Neuronal stem cell (in vitro differentiated cells): Measurements from ENCODE around the gene PNPLA8.

Experiments
- DNase-seq: peaks from one replicate; pipeline ENCODE4 v3.0.0-alpha.2; 2013; ENCODE audit warnings: low spot score
- H2AFZ ChIP-seq: one replicate; pipeline ENCODE4 v1.6.1; 2013; ENCODE audit warnings: mild to moderate bottlenecking, low read length, inconsistent platforms
- H2AK5ac ChIP-seq: 2 replicates; pipeline ENCODE4 v1.6.1; 2013; ENCODE audit warnings: low read depth, mild to moderate bottlenecking, inconsistent platforms, low read length, moderate library complexity, mixed read lengths
- H2BK120ac ChIP-seq: 2 replicates; pipeline ENCODE4 v1.6.1; 2013; ENCODE audit warnings: low read depth, mild to moderate bottlenecking, inconsistent platforms, low read length, moderate library complexity, mixed read lengths
- H2BK12ac ChIP-seq: one replicate; pipeline ENCODE4 v1.6.1; 2013; ENCODE audit warnings: low read length, inconsistent platforms
- H2BK15ac ChIP-seq: 2 replicates; pipeline ENCODE4 v1.6.1; 2013; ENCODE audit warnings: mild to moderate bottlenecking, low read length, inconsistent platforms, mixed read lengths
- H2BK5ac ChIP-seq: one replicate; pipeline ENCODE4 v1.6.1; 2013; ENCODE audit warnings: inconsistent platforms, mild to moderate bottlenecking, low read length, moderate library complexity
- H3K14ac ChIP-seq: one replicate; pipeline ENCODE4 v1.6.1; 2013; ENCODE audit warnings: low read length, inconsistent platforms
- H3K18ac ChIP-seq: 2 replicates; pipeline ENCODE4 v1.6.1; 2013; ENCODE audit warnings: low read length, inconsistent platforms
- H3K23ac ChIP-seq: 2 replicates; pipeline ENCODE4 v1.6.1; 2013; ENCODE audit warnings: low read depth, mild to moderate bottlenecking, mixed read lengths, low read length, inconsistent platforms; ENCODE audit not compliant: poor library complexity
- H3K27ac ChIP-seq: replicated peaks from 3 replicates; pipeline ENCODE4 v1.5.1; 2013; ENCODE audit warnings: low read length, inconsistent platforms
- H3K27me3 ChIP-seq, 3 experiments: 2 replicates each; pipeline ENCODE4 v1.6.1; 2013; ENCODE audit warnings: low read length in 3 of 3, mild to moderate bottlenecking in 2 of 3, inconsistent platforms in 1 of 3, low read depth in 1 of 3, mixed read lengths in 1 of 3, moderate library complexity in 1 of 3; ENCODE audit not compliant: control insufficient read depth in 3 of 3, insufficient read depth in 3 of 3
- H3K36me3 ChIP-seq, 2 donors: replicated peaks in 1 of 2; 2 replicates each; pipeline ENCODE4 v1.6.1; 2013; ENCODE audit warnings: low read length in 2 of 2; ENCODE audit not compliant: control insufficient read depth in 2 of 2, insufficient read depth in 2 of 2
- H3K4ac ChIP-seq: 2 replicates; pipeline ENCODE4 v1.6.1; 2013; ENCODE audit warnings: inconsistent platforms, mild to moderate bottlenecking, low read length, moderate library complexity
- H3K4me1 ChIP-seq, 2 donors: 1 replicate in 1 of 2; 2 replicates in 1 of 2; pipeline ENCODE4 v1.6.1; 2013; ENCODE audit warnings: low read length in 2 of 2, low read depth in 1 of 2; ENCODE audit not compliant: control insufficient read depth in 2 of 2, insufficient read depth in 1 of 2
- H3K4me2 ChIP-seq: one replicate; pipeline ENCODE4 v1.6.1; 2013; ENCODE audit warnings: mild to moderate bottlenecking, low read length, inconsistent platforms; ENCODE audit not compliant: insufficient read depth, poor library complexity, severe bottlenecking
- H3K4me3 ChIP-seq, 2 donors: 2 replicates each; pipeline ENCODE4 v1.5.1; 2013; ENCODE audit warnings: low read length in 2 of 2, mild to moderate bottlenecking in 2 of 2, inconsistent platforms in 1 of 2, moderate library complexity in 1 of 2
- H3K79me1 ChIP-seq: one replicate; pipeline ENCODE4 v1.6.1; 2013; ENCODE audit warnings: low read depth, mild to moderate bottlenecking, inconsistent platforms, low read length, moderate library complexity
- H3K9ac ChIP-seq: one replicate; pipeline ENCODE4 v1.6.1; 2013; ENCODE audit warnings: mild to moderate bottlenecking, low read depth, low read length, inconsistent platforms; ENCODE audit not compliant: poor library complexity
- H3K9me3 ChIP-seq, 2 donors: replicated peaks in 1 of 2; 2 replicates each; pipeline versions ENCODE3 to v1.6.1; 2013; ENCODE audit warnings: low read length in 2 of 2, mild to moderate bottlenecking in 2 of 2, inconsistent platforms in 1 of 2, low read depth in 1 of 2, mixed read lengths in 1 of 2, moderate library complexity in 1 of 2; ENCODE audit not compliant: control insufficient read depth in 2 of 2, insufficient read depth in 1 of 2
- H4K8ac ChIP-seq: one replicate; pipeline ENCODE4 v1.6.1; 2013; ENCODE audit warnings: low read depth, mild to moderate bottlenecking, inconsistent platforms, low read length, moderate library complexity
- H4K91ac ChIP-seq: one replicate; pipeline ENCODE4 v1.6.1; 2013; ENCODE audit warnings: low read length, low read depth, mild to moderate bottlenecking, inconsistent platforms; ENCODE audit not compliant: poor library complexity
- WGBS, 2 donors: extraction: QIAGEN DNeasy Blood & Tissue Kit; methylation state at CpG; one replicate each; pipeline ENCODE4 v1.1.7; 2013; ENCODE audit warnings: missing lambda C conversion rate in 2 of 2, mixed read lengths in 1 of 2; ENCODE audit not compliant: insufficient read length in 2 of 2, insufficient replicate concordance in 1 of 2; ENCODE audit errors: extremely low coverage in 2 of 2; 5-methylcytosine and 5-hydroxymethylcytosine counted together

The PNPLA8 gene

GRCh38 chr7:108499566-108499965 is 26.4 kb downstream of the PNPLA8 start:
- Histone ChIP-seq H3K27me3 (no peaks in the 10 kb centered on the region), H3K4me2 (no peak overlapping the region), H2BK12ac (no peak overlapping the region), H3K4me1 (no peaks in the 10 kb centered on the region), H3K9me3 (no peaks in the 10 kb centered on the region), H3K9ac (no peak overlapping the region), H3K23ac (no peak overlapping the region), H2AFZ (no peak overlapping the region), H4K91ac (no peak overlapping the region), H2BK120ac (no peak overlapping the region), H3K79me1 (no peaks in the 10 kb centered on the region), H3K36me3 (peaks cover 0 to 55% of the 10 kb centered on the region in 2 donors), H3K4me3 (no peak overlapping the region), H4K8ac (no peak overlapping the region), H3K18ac (no peak overlapping the region), H2BK5ac (no peak overlapping the region), H2BK15ac (no peak overlapping the region), H2AK5ac (no peak overlapping the region), H3K14ac (no peak overlapping the region), H3K27ac (no peak overlapping the region), H3K4ac (no peak overlapping the region)
- DNase-seq = no peak
- no CpG with 5 or more reads among the region's 1 CpG for WGBS, 2 donors

GRCh38 chr7:108498481-108498880 is 27.5 kb downstream of the PNPLA8 start:
- WGBS, 2 donors = no CpG with 5 or more reads among the region's 6 CpGs
- H3K27ac ChIP-seq = no peak overlapping the region

GRCh38 chr7:108497082-108497725 is 28.7 kb downstream of the PNPLA8 start:
- Histone ChIP-seq H2AFZ (no peak overlapping the region), H4K91ac (no peak overlapping the region), H2AK5ac (no peak overlapping the region), H3K79me1 (no peaks in the 10 kb centered on the region), H3K4me1 (no peaks in the 10 kb centered on the region), H2BK15ac (no peak overlapping the region), H3K9ac (no peak overlapping the region), H3K14ac (no peak overlapping the region), H2BK12ac (no peak overlapping the region), H2BK5ac (no peak overlapping the region), H3K9me3 (peaks cover 0 to 1% of the 10 kb centered on the region in 2 donors), H2BK120ac (no peak overlapping the region), H3K27ac (no peak overlapping the region), H3K18ac (no peak overlapping the region), H3K4me3 (no peak overlapping the region), H3K4me2 (no peak overlapping the region), H3K4ac (no peak overlapping the region), H3K36me3 (peaks cover 2 to 56% of the 10 kb centered on the region in 2 donors), H3K27me3 (no peaks in the 10 kb centered on the region), H4K8ac (no peak overlapping the region), H3K23ac (no peak overlapping the region)
- no CpG with 5 or more reads among the region's 3 CpGs for WGBS, 2 donors
- DNase-seq = peak; percentile 50

More at GRCh38 chr7:108498481-108498880, 27.5 kb downstream of the PNPLA8 start:
- Histone ChIP-seq H3K4ac (no peak overlapping the region), H3K9ac (no peak overlapping the region), H3K4me2 (no peak overlapping the region), H2BK15ac (no peak overlapping the region), H4K91ac (no peak overlapping the region), H3K4me3 (no peak overlapping the region), H2BK120ac (no peak overlapping the region), H3K18ac (no peak overlapping the region), H4K8ac (no peak overlapping the region), H3K9me3 (no peaks in the 10 kb centered on the region), H3K79me1 (no peaks in the 10 kb centered on the region), H2BK5ac (no peak overlapping the region), H2AK5ac (no peak overlapping the region), H3K27me3 (no peaks in the 10 kb centered on the region), H3K4me1 (no peaks in the 10 kb centered on the region), H3K14ac (no peak overlapping the region), H3K36me3 (peaks cover 0 to 60% of the 10 kb centered on the region in 2 donors), H2AFZ (no peak overlapping the region), H2BK12ac (no peak overlapping the region), H3K23ac (no peak overlapping the region)
- no peak for DNase-seq

- H2BK12ac ChIP-seq = no peak overlapping the region
- H2AK5ac ChIP-seq = no peak overlapping the region
- H3K14ac ChIP-seq = no peak overlapping the region
- H4K91ac ChIP-seq = no peak overlapping the region
- no peak for DNase-seq
- H2BK120ac ChIP-seq = no peak overlapping the region
- peaks cover 0 to 1% of the 10 kb centered on the region in 2 donors for H3K9me3 ChIP-seq
- no peak overlapping the region for H3K9ac ChIP-seq
- no peak overlapping the region for H2BK5ac ChIP-seq
- no peak overlapping the region for H3K18ac ChIP-seq
- no peak overlapping the region for H2BK15ac ChIP-seq
- no peak overlapping the region for H3K4me3 ChIP-seq
- H3K23ac ChIP-seq = no peak overlapping the region
- H4K8ac ChIP-seq = no peak overlapping the region
- H3K4ac ChIP-seq = no peak overlapping the region
- H3K4me2 ChIP-seq = no peak overlapping the region
- H3K4me1 ChIP-seq = no peaks in the 10 kb centered on the region
- H3K79me1 ChIP-seq = no peaks in the 10 kb centered on the region
- peaks cover 2 to 38% of the 10 kb centered on the region in 2 donors for H3K36me3 ChIP-seq
- H3K27ac ChIP-seq = no peak overlapping the region
- no CpG with 5 or more reads among the region's 4 CpGs for WGBS, 2 donors
- no peak overlapping the region for H2AFZ ChIP-seq
- H3K27me3 ChIP-seq = no peaks in the 10 kb centered on the region
Measured at GRCh38 chr7:108492742-108493141, 33.2 kb downstream of the PNPLA8 start.
